GM20431 (cell line): ENCODE data around the gene IZUMO4.
"Not testable (repeated sequence)": the region's sequence is repeated elsewhere in the genome, so short reads cannot be mapped to it uniquely, and the experiment has no call there.

Experiments used
- in situ Hi-C: fragments of 300-500 bp; cut with MseI, MboI; formaldehyde crosslinking; loops from one replicate; pipeline ENCODE4 v1.15.0; 2020; ENCODE audit warnings: low sequenced_read_pairs; ENCODE audit not compliant: unreplicated experiment

IZUMO4 gene

GRCh38 chr19:2121416-2122051 is 24.8 kb downstream of the IZUMO4 start:
- in situ Hi-C loops: no loop called here

DNA sequence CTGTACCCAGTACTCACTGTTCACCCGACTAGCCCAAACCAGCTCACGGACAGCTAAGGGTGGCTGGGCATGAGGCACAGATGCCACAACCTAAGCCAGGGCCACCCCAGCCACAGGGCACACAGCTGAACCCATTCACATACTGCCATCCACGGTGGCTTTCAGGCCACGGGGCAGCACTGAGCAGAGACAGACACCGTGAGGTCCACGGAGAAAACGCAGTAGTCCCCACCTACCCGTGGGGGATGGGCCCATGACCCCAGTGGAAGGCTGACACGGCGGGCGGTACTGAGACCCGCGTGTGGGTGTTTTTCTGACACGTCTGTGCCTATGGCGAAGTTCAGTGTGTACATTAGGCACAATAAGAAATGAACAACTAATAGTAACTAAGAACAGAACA is 25.5 kb downstream of the IZUMO4 start:
- in situ Hi-C loops: no loop called here

- in situ Hi-C loops: no loop called here
These were observed 26.3 kb downstream of the IZUMO4 start for GRCh38 chr19:2122982-2123381.

GRCh38 chr19:2123682-2124387 is 27.1 kb downstream of the IZUMO4 start:
- in situ Hi-C loops: no loop called here

DNA sequence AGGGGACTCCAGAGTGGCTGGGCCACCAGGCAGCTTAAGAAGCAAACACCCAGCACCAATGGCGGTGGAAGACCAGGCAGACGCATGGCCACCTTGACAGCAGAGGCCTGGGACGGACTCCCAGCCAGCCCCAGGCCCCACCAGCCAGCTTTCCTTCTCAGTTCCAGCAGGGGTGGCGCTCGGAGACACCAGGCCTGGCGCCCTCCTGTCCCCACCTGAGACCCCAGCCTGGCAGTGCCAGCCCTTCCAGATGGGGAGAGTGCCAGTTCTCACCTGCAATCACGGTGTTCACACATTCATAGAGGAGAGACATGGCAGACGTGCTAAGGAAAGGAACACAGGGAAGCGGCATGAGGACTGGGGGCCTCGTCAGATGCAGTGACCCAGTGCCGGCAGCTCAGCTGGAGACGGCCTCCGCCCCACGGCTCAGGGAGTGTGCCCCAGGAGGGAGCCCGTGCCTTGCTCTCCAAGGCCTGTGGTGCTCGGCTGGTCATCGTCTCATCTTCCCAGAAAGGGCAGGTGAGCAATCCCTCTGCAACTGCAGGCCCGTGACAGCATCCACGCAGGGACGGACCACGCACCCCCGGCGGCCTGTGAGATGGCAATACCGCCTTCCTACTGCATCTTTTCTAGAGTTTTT is 30.3 kb downstream of the IZUMO4 start:
- in situ Hi-C loops: no loop called here

DNA sequence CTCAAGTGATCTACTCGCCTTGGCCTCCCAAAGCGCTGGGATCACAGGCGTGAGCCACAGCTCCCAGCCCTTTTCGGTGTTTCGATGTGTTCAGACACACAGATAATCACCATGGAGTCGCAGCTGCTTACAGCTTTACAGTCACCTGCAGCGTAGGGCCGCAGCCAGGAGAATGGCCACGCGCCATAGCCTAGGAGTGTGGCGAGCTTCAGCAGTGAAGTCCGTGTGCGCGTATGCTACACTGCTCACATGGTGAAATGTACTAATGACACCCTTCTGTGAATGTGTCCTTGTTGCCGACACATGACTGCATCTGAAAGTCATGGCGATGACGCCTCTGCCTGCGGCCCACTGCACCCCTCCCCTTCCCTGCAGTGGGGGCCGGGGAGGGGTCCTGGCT is 31.0 kb downstream of the IZUMO4 start:
- in situ Hi-C loops: no loop called here

DNA sequence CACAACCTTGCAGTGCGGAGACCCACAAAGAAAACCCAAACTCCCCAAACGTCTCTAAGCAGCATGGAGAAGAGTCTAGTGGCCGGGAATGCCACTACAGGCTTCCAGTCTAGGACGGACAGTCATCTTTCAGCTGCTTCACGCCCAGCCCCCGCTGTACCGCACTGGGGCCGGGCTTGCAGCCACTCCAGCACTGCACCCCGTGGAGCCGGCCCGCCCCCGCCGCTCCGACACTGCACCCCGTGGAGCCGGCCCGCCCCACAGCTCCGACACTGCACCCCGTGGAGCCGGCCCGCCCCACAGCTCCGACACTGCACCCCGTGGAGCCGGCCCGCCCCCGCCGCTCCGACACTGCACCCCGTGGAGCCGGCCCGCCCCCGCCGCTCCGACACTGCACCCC is 31.5 kb downstream of the IZUMO4 start:
- in situ Hi-C loops: not testable (repeated sequence)

- in situ Hi-C loops: no loop called here
These were observed 32.3 kb downstream of the IZUMO4 start for GRCh38 chr19:2129022-2129421.

- in situ Hi-C loops: no loop called here
These were observed 32.8 kb downstream of the IZUMO4 start for GRCh38 chr19:2129486-2129885.

- in situ Hi-C loops: no loop called here
These were observed 33.4 kb downstream of the IZUMO4 start for GRCh38 chr19:2129892-2130770.

DNA sequence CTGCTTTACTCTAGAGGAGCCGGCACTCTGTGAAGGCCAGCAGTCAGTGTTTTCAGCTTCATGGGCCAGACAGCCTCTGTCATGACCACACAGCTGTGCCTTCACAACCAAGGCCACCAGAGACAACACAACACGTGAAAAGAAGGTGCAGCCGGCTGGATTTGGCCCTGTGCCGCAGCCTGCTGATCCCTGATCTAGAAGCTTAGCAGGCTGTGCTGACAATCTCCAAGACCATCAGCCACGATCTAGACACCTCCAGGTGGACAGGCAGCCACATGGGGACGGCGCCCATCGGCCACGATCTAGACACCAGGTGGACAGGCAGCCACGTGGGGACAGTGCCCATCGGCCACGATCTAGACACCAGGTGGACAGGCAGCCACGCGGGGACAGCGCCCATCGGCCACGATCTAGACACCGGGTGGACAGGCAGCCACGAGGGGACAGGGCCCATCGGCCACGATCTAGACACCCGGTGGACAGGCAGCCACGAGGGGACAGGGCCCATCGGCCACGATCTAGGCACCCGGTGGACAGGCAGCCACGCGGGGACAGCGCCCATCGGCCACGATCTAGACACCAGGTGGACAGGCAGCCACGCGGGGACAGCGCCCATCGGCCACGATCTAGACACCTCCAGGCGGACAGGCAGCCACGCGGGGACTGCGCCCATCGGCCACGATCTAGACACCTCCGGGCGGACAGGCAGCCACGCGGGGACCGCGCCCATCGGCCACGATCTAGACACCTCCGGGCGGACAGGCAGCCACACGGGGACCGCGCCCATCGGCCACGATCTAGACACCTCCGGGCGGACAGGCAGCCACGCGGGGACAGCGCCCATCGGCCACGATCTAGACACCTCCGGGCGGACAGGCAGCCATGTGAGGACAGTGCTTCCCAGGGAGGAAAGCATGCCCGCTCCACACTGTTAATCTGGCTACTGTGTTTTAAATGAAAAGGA is 34.6 kb downstream of the IZUMO4 start:
- in situ Hi-C loops: not testable (repeated sequence)

DNA sequence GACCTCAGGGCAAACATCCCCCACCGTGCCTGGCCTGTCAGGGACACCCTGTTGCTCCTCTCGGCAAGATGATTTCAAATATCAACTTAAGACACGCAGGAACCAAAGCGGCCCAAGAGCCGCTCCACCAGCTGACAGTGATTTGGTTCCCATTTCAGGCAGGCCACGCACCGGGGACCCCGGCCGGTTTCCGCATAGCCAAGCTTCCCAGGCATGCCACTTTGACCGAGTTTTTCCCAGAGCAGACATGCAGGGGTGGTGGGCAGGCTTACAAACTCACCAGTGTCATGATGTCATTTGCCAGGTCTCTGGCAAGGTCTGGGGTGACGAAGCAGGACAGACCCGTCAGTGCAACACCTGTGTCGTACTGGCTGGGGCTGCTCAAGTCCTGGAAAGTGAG is 35.5 kb downstream of the IZUMO4 start:
- in situ Hi-C loops: no loop called here

- in situ Hi-C loops: no loop called here
These were observed 36.2 kb downstream of the IZUMO4 start for GRCh38 chr19:2132731-2133490.

- in situ Hi-C loops: no loop called here
These were observed 39.0 kb downstream of the IZUMO4 start for GRCh38 chr19:2135474-2136402.

- in situ Hi-C loops: no loop called here
These were observed 40.1 kb downstream of the IZUMO4 start for GRCh38 chr19:2136796-2137195.

DNA sequence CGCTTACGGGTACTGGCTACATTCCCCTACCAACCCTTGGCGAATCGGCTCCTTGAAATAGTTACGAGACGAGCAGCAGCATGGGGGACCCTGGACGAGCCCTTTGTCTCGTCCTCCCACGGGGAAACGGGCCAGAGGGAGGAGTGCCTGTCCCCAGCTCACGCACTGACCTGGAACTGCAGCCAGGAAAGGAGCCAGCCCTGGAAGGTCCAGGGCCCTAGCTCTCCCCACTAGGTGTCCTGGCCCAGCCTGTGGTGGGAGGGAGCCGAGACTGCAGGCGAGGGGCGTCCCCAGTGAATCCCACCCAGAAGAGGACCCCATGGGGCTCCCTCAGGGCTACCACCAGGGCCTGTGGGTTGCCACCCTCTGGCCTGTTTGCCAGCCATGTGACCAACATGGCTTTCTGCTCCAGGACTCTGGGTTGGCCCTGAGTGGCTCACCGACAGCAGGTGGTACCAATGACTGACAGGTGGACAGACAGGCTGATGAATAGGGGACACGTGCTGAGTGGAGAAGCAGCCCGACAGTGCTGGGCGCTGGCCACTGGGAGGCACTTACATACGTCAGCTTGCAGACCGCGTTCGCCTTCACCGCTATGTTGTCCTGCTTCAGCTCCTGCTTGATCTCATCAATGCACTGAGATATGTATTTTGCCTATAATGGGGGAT is 41.5 kb downstream of the IZUMO4 start:
- in situ Hi-C loops: no loop called here
